ENCODE data around the gene TIMD4. TPM values are rescaled to one million over a fixed set of nuclear protein-coding genes. Genes with fewer than 3 reads are reported as not detected.

Gene TIMD4
- total and polyA plus RNA-seq, 2 of the 4 experiments (the other 2 are of a cell fraction) = not detected

GRCh38 chr5:156879665-156880285, 83.3 kb downstream of the TIMD4 start:
- Histone ChIP-seq H3K4ac (ENCODE audit: low read depth, low read length) (no peak overlapping the region), H3K4me2 (ENCODE audit: low read depth, low read length) (no peak overlapping the region), H3K14ac (replicated peaks; ENCODE audit: low read depth, low read length) (no peak overlapping the region), H3K4me1 (ENCODE audit: control insufficient read depth, insufficient read depth, low read length) (no peaks in the 10 kb centered on the region), H4K20me1 (ENCODE audit: insufficient read depth, low read length) (no peaks in the 10 kb centered on the region), H2BK120ac (ENCODE audit: low read depth, low read length) (no peak overlapping the region), H4K91ac (ENCODE audit: insufficient read depth, low read depth, low read length) (no peak overlapping the region), H3K27me3 (ENCODE audit: control insufficient read depth, insufficient read depth, low read length) (no peaks in the 10 kb centered on the region), H2BK5ac (ENCODE audit: low read depth, low read length, poor library complexity, severe bottlenecking) (no peak overlapping the region), H3K36me3 (ENCODE audit: control insufficient read depth, insufficient read depth, low read length) (no peaks in the 10 kb centered on the region), H3K23ac (ENCODE audit: low read depth, low read length) (no peak overlapping the region), H3K4me3 (ENCODE audit: insufficient read depth, low read depth, low read length) (no peak overlapping the region), H2AK9ac (replicated peaks; ENCODE audit: low read depth, low read length, poor library complexity) (no peak overlapping the region), H3K9me3 (ENCODE audit: control insufficient read depth, insufficient read depth, low read length) (0 out of 2 replicates have a peak, but pooled peaks cover 2% of the 10 kb centered on the region), H2BK15ac (ENCODE audit: low read depth, low read length) (no peak overlapping the region), H3K79me1 (ENCODE audit: low read depth in 1 of 2, low read length in 2 of 2) (no peaks in the 10 kb centered on the region), H3K9ac (ENCODE audit: low read depth, low read length) (no peak overlapping the region), H2AFZ (replicated peaks; ENCODE audit: low read length, poor library complexity) (no peak overlapping the region), H3K9me1 (ENCODE audit: insufficient read depth, low read length) (no peaks in the 10 kb centered on the region), H3K27ac (ENCODE audit: insufficient read depth, low read length) (no peak overlapping the region), H2AK5ac (ENCODE audit: low read depth, low read length) (no peak overlapping the region), H3K56ac (ENCODE audit: extremely low read depth, insufficient read depth, low read length) (no peak overlapping the region), H2BK20ac (ENCODE audit: low read depth, low read length) (no peak overlapping the region), H4K5ac (ENCODE audit: low read depth, low read length) (no peak overlapping the region), H3K18ac (ENCODE audit: low read depth, low read length) (no peak overlapping the region), H4K8ac (ENCODE audit: low read depth in 2 of 2, low read length in 2 of 2) (no peak overlapping the region)
- no peak for DNase-seq
- POLR2A ChIA-PET (ENCODE audit: unreplicated experiment) = no interaction called here
- CTCF ChIA-PET = no interaction called here
- no peak for ATAC-seq (ENCODE audit: low read depth)
- TF ChIP-seq CTCF (conservative IDR thresholded peaks at IDR 0.05; ENCODE audit: low read depth, low read length) (no peak), RFX5 (IDR thresholded peaks at IDR 0.05; ENCODE audit: low read depth, low read length) (no peak), POLR2A (IDR thresholded peaks at IDR 0.05; ENCODE audit: low read depth, low read length) (no peak), USF2 (IDR thresholded peaks at IDR 0.05; ENCODE audit: low read depth, low read length) (no peak), ELK1 (IDR thresholded peaks at IDR 0.05; ENCODE audit: borderline replicate concordance, low read depth, low read length) (no peak), CEBPB (IDR thresholded peaks at IDR 0.05; ENCODE audit: low read depth, low read length) (no peak), NFE2L2 (IDR thresholded peaks at IDR 0.05; ENCODE audit: low read depth, low read length) (no peak), RCOR1 (IDR thresholded peaks at IDR 0.05; ENCODE audit: insufficient replicate concordance, low read length) (no peak), RAD21 (IDR thresholded peaks at IDR 0.05; ENCODE audit: low read length) (no peak), FOS (IDR thresholded peaks at IDR 0.05; ENCODE audit: low read depth, low read length) (no peak), MAZ (IDR thresholded peaks at IDR 0.05; ENCODE audit: borderline replicate concordance, low read depth, low read length) (no peak), MXI1 (IDR thresholded peaks at IDR 0.05; ENCODE audit: borderline replicate concordance, low read depth, low read length) (no peak), CHD1 (IDR thresholded peaks at IDR 0.05; ENCODE audit: low read depth, low read length) (no peak), BHLHE40 (IDR thresholded peaks at IDR 0.05; ENCODE audit: low read depth, low read length) (no peak), MAFK (IDR thresholded peaks at IDR 0.05; ENCODE audit: low read depth, low read length) (no peak), SMC3 (IDR thresholded peaks at IDR 0.05; ENCODE audit: low read depth, low read length) (no peak)
- dilution Hi-C loops (cut with HindIII; ENCODE audit: low sequenced_read_pairs, unreplicated experiment) (no loop called here), in situ Hi-C loops (cut with MboI; ENCODE audit: low sequenced_read_pairs) (no loop called here), intact Hi-C loops (cut with micrococcal nuclease) (no loop called here)
- 0% methylated on average over 1 of the region's 3 CpGs; no CpG with 5 or more reads in 1 of the 2 experiments for whole genome bisulfite sequencing, 2 experiments (ENCODE audit: extremely low coverage in 2 of 2, insufficient read length in 1 of 2)
- no TSS peak for BruUV-seq (replicated peaks)
